Panc1 (cell line): Measurements from ENCODE around the gene INPP1. TPM values are rescaled to one million over a fixed set of nuclear protein-coding genes. Genes with fewer than 3 reads are reported as not detected.

Experiments used
- ATAC-seq: fragments of 200-7000 bp; cut with Tn5 transposase; 2 replicates; pipeline ENCODE4 v1.9.1; 2020; ENCODE audit warnings: mild to moderate bottlenecking, moderate library complexity
- BruUV-seq: library from RNA; stranded (reverse); fragments of 400-500 nt; replicated peaks from 2 replicates; lab custom pipeline; 2021; lab: Mats Ljungman, UMichigan
- CTCF ChIA-PET: fragments of 300-600 bp; sonication (Branson Sonifier 250); formaldehyde crosslinking; loops from one replicate; lab custom pipeline; 2022; ENCODE audit warnings: antibody characterized with exemption; lab: Charles Lee
- POLR2A ChIA-PET: fragments of 300-600 bp; sonication (Branson Sonifier 250); formaldehyde crosslinking; loops from one replicate; lab custom pipeline; 2022; ENCODE audit warnings: antibody characterized with exemption; lab: Charles Lee
- DNase-seq: peaks from one replicate; pipeline ENCODE4 v3.0.0-alpha.2; 2010; ENCODE audit warnings: low read depth, low spot score
- H3K27ac ChIP-seq: 2 replicates; pipeline ENCODE4 v1.5.1; 2011; ENCODE audit warnings: mild to moderate bottlenecking, low read length, inconsistent platforms
- H3K27me3 ChIP-seq: fragments of 200-500 bp; sonication (Bioruptor generic); 2 replicates; pipeline ENCODE4 v1.6.0; 2014; ENCODE audit warnings: low read length, inconsistent platforms; ENCODE audit not compliant: control insufficient read depth, insufficient read depth
- H3K36me3 ChIP-seq: fragments of 200-500 bp; sonication (Bioruptor generic); 2 replicates; pipeline ENCODE4 v1.5.1; 2014; ENCODE audit warnings: inconsistent platforms, mild to moderate bottlenecking, low read length, moderate library complexity; ENCODE audit not compliant: control insufficient read depth, insufficient read depth
- H3K4me1 ChIP-seq: 2 replicates; pipeline ENCODE4 v1.5.1; 2011; ENCODE audit warnings: inconsistent platforms, mild to moderate bottlenecking, low read length, moderate library complexity; ENCODE audit not compliant: control insufficient read depth, insufficient read depth
- H3K4me3 ChIP-seq, 2 experiments: 2 replicates each; pipeline ENCODE4 v1.5.1; 2011 to 2012; ENCODE audit warnings: low read depth in 2 of 2, low read length in 2 of 2, mild to moderate bottlenecking in 2 of 2, inconsistent platforms in 1 of 2, moderate library complexity in 1 of 2
- H3K9me3 ChIP-seq: fragments of 200-500 bp; sonication (Bioruptor generic); 2 replicates; pipeline ENCODE4 v1.5.1; 2014; ENCODE audit warnings: low read depth, mild to moderate bottlenecking, inconsistent platforms, low read length, moderate library complexity; ENCODE audit not compliant: control insufficient read depth, insufficient read depth
- POLR2AphosphoS5 ChIP-seq: IDR thresholded peaks from 2 replicates; pipeline ENCODE4 v1.6.1; 2012; ENCODE audit warnings: mild to moderate bottlenecking, low read depth, low read length, moderate library complexity
- SIN3A ChIP-seq: IDR thresholded peaks from 2 replicates; pipeline ENCODE4 v1.6.1; 2012; ENCODE audit warnings: low read depth, mild to moderate bottlenecking, low read length, moderate library complexity, borderline replicate concordance; ENCODE audit not compliant: insufficient read depth
- TCF7L2 ChIP-seq: IDR thresholded peaks from 2 replicates; pipeline ENCODE4 v1.6.1; 2011; ENCODE audit warnings: mild to moderate bottlenecking, low read depth, low read length, inconsistent platforms
- in situ Hi-C: cut with HindIII; loops from 2 replicates; pipeline ENCODE4 v1.10.0; 2016; ENCODE audit warnings: low sequenced_read_pairs, low pct_unique_long_range_greater_than_20kb
- intact Hi-C: fragments of 100-400 bp; cut with micrococcal nuclease; formaldehyde crosslinking; loops from one replicate; pipeline ENCODE4 v1.10.0; 2022; ENCODE audit not compliant: unreplicated experiment
- total RNA-seq: library from RNA; stranded (reverse); gene quantifications from one replicate; pipeline ENCODE4 v1.2.1, GENCODE V29; 2021; ENCODE audit not compliant: unreplicated experiment
- TF ChIP-seq, protein P1 (sequence below): fragments of 450-650 bp; IDR thresholded peaks from 2 replicates; pipeline ENCODE4 v1.5.1; 2017; ENCODE audit warnings: mild to moderate bottlenecking
- TF ChIP-seq, protein P2 (sequence below), 2 experiments: IDR thresholded peaks; 2 replicates each; pipeline ENCODE4 v1.6.1; 2011 to 2012; ENCODE audit warnings: low read depth in 2 of 2, control low read depth in 1 of 2, low read length in 1 of 2, mild to moderate bottlenecking in 1 of 2, moderate library complexity in 1 of 2; ENCODE audit not compliant: insufficient read depth in 1 of 2

The INPP1 gene
- total RNA-seq, 1 experiment from 2014 or later, result 10.8 TPM

DNA sequence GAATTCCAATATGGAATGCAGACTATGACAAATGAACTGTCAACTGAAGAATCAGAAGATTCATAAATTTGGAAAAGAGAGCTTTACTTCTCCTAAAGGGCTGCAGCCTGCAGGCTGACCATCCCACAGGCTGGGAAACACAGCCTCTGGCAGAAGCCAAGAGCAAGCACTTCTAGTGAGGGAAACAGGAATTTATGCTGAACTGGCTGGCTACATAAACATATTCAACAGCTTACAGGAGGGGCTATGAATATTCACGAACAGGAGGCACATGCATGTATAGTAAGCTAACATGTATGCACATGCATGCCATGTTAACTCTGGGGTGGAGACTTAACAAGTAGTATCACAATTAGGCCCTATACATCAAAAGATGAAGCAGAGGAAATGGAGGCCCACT lies 41.3 kb upstream of the INPP1 start:
- H3K36me3 ChIP-seq, result no peaks in the 10 kb centered on the region
- no peaks in the 10 kb centered on the region for H3K9me3 ChIP-seq
- in situ Hi-C loops (no loop called here), intact Hi-C loops (no loop called here)
- no TSS peak for BruUV-seq
- DNase-seq (no peak), ATAC-seq (no peak)
- POLR2A ChIA-PET, result no interaction called here
- H3K4me3 ChIP-seq, result no peak overlapping the region
- CTCF ChIA-PET, result no interaction called here
- TF ChIP-seq TCF7L2, result no peak
- TF ChIP-seq, protein P1, sequence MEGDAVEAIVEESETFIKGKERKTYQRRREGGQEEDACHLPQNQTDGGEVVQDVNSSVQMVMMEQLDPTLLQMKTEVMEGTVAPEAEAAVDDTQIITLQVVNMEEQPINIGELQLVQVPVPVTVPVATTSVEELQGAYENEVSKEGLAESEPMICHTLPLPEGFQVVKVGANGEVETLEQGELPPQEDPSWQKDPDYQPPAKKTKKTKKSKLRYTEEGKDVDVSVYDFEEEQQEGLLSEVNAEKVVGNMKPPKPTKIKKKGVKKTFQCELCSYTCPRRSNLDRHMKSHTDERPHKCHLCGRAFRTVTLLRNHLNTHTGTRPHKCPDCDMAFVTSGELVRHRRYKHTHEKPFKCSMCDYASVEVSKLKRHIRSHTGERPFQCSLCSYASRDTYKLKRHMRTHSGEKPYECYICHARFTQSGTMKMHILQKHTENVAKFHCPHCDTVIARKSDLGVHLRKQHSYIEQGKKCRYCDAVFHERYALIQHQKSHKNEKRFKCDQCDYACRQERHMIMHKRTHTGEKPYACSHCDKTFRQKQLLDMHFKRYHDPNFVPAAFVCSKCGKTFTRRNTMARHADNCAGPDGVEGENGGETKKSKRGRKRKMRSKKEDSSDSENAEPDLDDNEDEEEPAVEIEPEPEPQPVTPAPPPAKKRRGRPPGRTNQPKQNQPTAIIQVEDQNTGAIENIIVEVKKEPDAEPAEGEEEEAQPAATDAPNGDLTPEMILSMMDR, result no peak
- TF ChIP-seq POLR2AphosphoS5, result no peak
- no peak for TF ChIP-seq SIN3A
- TF ChIP-seq, protein P2, sequence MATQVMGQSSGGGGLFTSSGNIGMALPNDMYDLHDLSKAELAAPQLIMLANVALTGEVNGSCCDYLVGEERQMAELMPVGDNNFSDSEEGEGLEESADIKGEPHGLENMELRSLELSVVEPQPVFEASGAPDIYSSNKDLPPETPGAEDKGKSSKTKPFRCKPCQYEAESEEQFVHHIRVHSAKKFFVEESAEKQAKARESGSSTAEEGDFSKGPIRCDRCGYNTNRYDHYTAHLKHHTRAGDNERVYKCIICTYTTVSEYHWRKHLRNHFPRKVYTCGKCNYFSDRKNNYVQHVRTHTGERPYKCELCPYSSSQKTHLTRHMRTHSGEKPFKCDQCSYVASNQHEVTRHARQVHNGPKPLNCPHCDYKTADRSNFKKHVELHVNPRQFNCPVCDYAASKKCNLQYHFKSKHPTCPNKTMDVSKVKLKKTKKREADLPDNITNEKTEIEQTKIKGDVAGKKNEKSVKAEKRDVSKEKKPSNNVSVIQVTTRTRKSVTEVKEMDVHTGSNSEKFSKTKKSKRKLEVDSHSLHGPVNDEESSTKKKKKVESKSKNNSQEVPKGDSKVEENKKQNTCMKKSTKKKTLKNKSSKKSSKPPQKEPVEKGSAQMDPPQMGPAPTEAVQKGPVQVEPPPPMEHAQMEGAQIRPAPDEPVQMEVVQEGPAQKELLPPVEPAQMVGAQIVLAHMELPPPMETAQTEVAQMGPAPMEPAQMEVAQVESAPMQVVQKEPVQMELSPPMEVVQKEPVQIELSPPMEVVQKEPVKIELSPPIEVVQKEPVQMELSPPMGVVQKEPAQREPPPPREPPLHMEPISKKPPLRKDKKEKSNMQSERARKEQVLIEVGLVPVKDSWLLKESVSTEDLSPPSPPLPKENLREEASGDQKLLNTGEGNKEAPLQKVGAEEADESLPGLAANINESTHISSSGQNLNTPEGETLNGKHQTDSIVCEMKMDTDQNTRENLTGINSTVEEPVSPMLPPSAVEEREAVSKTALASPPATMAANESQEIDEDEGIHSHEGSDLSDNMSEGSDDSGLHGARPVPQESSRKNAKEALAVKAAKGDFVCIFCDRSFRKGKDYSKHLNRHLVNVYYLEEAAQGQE (IDR thresholded peaks at IDR 0.05; ENCODE audit: insufficient read depth in 1 of 2, low read depth in 2 of 2, low read length in 1 of 2), result no peak
- H3K4me1 ChIP-seq, result no peaks in the 10 kb centered on the region
- H3K27ac ChIP-seq, result no peak overlapping the region
- no peaks in the 10 kb centered on the region for H3K27me3 ChIP-seq

DNA sequence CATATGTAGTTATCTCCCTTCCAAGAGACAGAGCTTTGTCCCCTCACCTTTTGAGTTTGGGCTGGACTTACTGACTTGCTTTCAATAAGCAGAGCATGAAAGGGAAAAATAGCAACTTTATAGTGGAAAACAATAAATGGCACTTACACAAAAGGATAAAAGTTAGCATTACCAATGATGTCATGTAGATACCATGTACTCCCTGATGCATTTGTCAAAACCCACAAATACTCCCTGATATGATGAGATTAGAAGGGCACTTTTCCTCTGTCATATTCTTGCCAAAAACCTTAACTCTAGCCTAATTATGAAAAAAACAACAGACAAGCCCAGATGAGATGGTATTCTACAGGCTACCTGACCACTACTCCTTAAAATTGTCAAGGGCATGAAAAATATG lies 39.7 kb upstream of the INPP1 start:
- H3K27me3 ChIP-seq, result no peaks in the 10 kb centered on the region
- POLR2A ChIA-PET, result no interaction called here
- intact Hi-C loops (no loop called here), in situ Hi-C loops (no loop called here)
- H3K36me3 ChIP-seq, result no peaks in the 10 kb centered on the region
- no peaks in the 10 kb centered on the region for H3K4me1 ChIP-seq
- no peak overlapping the region for H3K4me3 ChIP-seq
- CTCF ChIA-PET, result no interaction called here
- DNase-seq, result no peak
- TF ChIP-seq TCF7L2 (no peak), POLR2AphosphoS5 (no peak), SIN3A (no peak)
- TF ChIP-seq, protein P1, result no peak
- TF ChIP-seq, protein P2 (IDR thresholded peaks at IDR 0.05; ENCODE audit: insufficient read depth in 1 of 2, low read depth in 2 of 2, low read length in 1 of 2), result no peak
- no TSS peak for BruUV-seq
- no peak overlapping the region for H3K27ac ChIP-seq
- ATAC-seq, result no peak
- H3K9me3 ChIP-seq, result no peaks in the 10 kb centered on the region
